ENCODE measurements around the gene ZDHHC22.

DNA sequence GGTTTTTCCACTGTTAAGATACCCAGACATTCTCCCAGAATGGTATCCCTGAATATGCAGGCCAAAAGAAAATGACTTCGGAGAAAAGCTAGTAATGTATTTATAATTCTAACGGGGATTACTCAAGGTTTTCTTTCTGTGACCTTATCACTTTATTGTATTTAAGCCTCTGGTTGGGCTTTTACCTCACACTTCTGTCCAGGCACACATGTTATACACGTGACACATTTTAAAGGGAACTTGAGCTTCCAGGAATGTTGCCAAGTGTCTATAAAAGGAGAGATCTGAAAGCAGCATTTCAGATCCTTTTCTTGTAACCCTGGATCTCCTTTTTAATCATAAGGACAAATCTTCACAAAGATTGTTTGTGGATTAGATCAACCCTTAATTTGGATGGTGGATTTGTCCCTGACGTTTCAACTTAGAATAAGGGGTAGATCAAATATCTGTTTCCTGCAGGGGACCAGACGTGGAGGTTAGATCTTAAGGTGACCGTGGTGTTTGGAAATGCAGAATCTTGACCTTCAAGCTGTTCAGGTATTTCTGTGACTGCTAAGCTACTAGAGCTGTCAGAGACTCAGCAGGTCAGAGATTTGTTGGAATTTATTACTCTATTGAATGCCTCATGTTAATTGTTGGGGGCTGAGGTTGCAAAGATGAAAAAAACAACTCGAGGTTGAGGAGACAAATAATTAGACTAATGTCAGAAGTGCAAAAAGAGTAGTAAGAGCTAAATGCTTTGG, 42.0 kb downstream of the ZDHHC22 start:
- TF ChIP-seq, protein P1, sequence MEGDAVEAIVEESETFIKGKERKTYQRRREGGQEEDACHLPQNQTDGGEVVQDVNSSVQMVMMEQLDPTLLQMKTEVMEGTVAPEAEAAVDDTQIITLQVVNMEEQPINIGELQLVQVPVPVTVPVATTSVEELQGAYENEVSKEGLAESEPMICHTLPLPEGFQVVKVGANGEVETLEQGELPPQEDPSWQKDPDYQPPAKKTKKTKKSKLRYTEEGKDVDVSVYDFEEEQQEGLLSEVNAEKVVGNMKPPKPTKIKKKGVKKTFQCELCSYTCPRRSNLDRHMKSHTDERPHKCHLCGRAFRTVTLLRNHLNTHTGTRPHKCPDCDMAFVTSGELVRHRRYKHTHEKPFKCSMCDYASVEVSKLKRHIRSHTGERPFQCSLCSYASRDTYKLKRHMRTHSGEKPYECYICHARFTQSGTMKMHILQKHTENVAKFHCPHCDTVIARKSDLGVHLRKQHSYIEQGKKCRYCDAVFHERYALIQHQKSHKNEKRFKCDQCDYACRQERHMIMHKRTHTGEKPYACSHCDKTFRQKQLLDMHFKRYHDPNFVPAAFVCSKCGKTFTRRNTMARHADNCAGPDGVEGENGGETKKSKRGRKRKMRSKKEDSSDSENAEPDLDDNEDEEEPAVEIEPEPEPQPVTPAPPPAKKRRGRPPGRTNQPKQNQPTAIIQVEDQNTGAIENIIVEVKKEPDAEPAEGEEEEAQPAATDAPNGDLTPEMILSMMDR (IDR thresholded peaks at IDR 0.05) = no peak
- no peak for TF ChIP-seq POLR2A (IDR thresholded peaks at IDR 0.05)

All from testis (tissue), 2 donors.